GM21381 (cell line): ENCODE results near the gene CCDC30.
"Not testable (repeated sequence)": the region's sequence is repeated elsewhere in the genome, so short reads cannot be mapped to it uniquely, and the experiment has no call there.

Experiments used
- ATAC-seq: cut with Tn5 transposase; IDR thresholded peaks from one replicate; pipeline ENCODE4 v1.9.1; 2021; ENCODE audit warnings: mild to moderate bottlenecking, moderate library complexity; ENCODE audit not compliant: unreplicated experiment

CCDC30 gene

DNA sequence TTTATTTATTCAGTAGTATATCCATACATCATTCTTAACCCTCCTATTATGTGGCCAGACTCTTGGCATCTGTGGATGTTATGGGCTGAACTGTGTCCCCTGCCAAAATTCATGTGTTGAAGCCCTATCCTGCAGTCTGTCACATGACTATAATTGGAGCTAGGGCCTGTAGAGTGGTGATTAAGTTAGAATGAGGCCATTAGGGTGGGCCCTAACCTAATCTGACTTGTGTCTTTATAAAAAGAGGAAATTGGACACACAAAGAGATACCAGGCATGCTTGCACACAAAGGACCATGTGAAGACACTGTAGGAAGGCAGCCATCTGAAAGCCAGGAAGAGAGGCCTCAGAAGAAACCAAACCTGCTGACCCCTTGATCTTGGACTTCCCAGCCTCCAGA is 13.8 kb upstream of the CCDC30 start:
- ATAC-seq: no peak

DNA sequence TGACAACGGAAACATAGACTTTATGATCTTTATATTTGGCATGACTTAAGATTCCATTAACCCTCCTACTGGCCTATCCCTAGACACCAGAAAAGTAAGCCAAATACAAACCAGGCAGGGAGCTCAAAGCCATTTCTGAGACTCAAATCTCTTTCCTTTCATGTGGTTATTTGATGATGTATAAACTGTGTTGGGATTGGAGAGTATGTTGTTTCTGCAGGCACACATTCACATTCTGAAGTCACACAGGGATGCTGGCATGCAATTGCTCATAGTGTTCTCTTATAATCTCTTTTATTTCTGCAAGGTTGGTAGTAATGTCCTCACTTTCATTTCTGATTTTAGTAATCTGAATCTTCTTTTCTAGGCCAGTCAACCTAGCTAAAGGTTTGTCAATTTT is 13.0 kb upstream of the CCDC30 start:
- ATAC-seq: no peak

DNA sequence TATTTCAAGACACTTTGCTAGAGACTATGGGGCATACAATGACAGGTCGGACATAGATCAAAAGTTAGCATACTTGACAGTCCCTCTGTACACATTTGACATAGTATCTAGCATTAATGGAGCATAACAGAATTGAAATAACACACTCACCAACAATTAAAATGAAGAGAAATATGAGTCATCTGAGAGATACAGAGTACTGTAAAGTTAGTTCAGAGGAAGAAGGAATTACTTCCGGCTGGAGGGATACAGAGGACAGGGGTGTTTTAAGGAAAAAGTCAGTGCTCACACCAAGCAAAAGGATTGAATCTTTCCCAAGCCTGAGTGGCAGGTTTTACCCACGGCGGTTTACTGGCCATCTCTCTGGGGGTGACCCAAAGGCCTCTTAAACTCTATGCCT is 9.7 kb upstream of the CCDC30 start:
- no peak for ATAC-seq

DNA sequence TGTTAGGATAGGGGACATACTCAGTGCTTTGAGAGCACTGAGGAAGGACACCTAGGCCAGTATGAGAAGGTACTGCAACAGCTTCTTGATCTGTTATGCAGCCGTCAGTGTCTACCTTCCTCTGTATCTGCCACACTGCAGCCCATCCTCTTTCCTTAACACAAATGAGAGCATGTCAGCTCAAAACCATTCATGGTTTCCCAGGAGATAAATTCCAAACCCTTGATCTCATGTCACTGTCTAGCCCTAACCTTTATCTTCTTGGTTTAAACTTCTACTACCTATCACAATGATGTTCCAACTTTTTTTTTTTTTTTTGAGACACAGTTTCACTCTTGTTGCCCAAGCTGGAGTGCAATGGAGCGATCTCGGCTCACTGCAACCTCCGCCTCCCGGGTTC is 8.7 kb upstream of the CCDC30 start:
- ATAC-seq: no peak

DNA sequence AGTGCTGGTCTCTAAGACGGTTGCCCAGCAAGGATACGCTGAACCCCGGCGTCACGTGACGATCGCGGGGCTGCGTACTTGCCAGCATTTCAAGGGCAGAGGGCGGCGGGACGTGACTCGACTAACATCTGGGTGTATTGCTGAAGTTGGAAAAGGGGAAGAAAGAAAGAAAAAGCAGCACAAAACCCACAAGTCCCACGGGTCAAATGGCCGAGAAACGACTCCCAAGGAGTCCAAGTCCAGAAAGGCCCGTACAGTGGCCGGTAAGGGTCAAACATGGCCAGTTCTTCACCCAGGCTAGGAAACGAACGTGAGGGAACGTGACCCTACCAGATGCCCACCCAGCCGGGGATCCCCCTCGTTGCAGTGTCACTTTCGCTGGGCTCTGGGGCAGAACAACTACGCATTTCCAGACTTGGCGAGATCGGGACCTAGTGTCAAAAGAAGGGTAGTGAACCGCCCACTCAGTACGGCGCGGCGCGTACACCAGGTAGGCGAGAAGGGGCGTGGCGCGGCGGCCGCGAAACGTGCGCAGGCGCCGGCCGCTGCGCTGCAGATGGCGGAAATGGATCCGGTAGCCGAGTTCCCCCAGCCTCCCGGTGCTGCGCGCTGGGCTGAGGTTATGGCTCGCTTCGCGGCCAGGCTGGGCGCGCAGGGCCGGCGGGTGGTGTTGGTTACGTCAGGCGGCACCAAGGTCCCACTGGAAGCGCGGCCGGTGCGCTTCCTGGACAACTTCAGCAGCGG is 6.9 kb upstream of the CCDC30 start, which contains the start of the genes PPCS and ZMYND12:
TSS of gene PPCS (plus strand) at position 534 of the 744 bp plus-strand sequence. CDS start at position 557, 23 bp downstream.
TSS of gene ZMYND12 (minus strand) at position 13 of the 744 bp plus-strand sequence. CDS start 25 bp downstream, outside the sequence.
- peak; percentile 87 for ATAC-seq

DNA sequence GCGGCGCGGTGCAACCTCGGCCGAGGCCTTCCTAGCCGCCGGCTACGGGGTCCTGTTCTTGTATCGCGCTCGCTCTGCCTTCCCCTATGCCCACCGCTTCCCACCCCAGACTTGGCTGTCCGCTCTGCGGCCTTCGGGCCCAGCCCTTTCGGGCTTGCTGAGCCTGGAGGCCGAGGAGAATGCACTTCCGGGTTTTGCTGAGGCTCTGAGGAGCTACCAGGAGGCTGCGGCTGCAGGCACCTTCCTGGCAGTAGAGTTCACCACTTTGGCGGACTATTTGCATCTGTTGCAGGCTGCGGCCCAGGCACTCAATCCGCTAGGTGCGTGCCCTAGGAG is 6.4 kb upstream of the CCDC30 start:
- peak; percentile 43 for ATAC-seq

DNA sequence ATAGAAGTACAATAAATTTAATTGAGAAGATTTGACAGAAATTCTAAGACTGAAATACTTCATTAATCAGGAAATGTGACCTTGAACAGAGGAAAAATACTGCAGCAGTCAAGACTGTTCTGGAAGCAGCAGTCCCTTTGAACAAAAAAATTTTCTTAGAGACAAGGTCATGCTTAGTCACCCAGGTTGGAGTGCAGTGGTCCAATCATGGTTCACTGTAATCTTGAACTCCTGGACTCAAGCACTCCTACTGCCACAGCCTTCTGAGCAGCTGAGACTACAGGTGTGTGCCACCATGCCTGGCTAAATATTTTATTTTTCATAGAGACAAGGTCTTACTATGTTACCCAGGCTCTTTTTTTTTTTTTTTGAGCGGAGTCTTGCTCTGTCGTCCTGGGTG is 1.9 kb upstream of the CCDC30 start:
- no peak for ATAC-seq

DNA sequence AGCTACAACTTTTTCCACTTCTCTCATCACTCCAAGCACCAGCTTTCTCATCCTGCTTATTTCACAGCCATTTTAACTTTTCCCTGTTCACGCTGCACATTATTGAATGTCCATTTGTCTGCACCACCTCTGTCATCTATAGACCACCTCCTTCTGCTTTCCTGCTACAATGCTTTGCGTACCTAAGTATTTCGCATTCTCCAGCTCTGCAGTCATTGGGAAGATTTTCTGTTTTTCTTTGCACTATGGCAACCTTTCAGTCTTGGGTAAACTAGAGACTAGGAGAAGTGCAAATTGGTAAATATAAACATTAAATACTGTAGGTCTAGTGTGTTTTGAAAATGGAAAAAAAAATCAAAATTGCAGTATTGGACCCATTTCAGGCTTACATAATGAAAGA is 835 bp downstream of the CCDC30 start:
- ATAC-seq: no peak

DNA sequence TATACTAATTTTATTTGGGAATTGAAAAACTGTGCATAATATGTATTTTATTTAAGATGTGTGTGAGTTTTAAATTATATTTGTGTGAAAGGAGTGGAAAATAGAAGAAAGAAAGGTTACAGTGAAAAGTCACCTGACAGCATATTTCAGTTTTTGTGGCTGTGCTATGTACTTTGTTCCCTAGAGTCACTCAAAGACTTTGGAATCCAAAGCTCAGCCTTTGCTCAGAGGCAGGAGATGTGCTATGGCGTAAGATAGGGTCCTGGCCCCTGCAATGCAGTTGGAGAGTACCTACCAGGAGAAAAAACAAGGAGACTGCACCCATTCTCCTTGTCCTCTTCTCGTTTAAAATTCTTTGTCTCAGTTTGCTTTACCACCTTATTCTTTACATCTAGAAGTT is 2.9 kb downstream of the CCDC30 start:
- ATAC-seq: no peak

DNA sequence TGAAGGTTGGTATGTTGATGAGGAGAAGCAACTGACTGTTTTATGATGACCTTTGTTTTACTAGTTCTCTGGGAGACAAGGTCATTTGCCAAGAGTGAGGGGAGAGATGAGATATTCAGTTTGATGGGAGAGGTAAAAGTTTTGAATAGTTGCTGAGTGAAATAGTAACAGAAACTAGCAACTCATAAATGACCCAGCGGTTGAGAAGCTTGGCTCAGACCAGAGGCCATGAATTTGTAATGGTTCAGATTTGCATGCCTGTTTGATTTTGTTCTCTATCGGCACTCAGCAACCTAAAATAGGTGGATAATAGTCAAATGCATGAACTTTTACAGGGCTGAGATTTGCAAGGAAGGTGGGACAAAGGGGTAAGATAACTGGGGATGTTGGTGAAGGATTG is 6.6 kb downstream of the CCDC30 start:
- no peak for ATAC-seq

DNA sequence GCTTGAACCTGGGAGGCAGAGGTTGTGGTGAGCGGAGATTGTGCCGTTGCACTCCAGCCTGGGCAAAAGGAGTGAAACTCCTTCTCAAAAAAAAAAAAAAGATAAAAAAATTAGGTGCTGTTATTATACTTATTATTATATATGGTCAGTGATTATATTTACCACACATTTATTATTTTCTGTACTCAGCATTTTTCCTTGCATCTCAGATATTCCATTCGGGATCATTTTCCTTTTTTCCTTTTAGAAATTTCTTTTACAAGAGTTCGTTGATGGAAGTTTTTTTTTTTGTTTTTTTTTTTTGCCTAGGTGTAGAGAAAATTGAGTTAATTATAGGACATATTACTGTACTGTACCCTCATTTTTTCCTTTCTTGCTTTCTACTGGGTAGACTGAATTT is 13.5 kb downstream of the CCDC30 start:
- no peak for ATAC-seq

DNA sequence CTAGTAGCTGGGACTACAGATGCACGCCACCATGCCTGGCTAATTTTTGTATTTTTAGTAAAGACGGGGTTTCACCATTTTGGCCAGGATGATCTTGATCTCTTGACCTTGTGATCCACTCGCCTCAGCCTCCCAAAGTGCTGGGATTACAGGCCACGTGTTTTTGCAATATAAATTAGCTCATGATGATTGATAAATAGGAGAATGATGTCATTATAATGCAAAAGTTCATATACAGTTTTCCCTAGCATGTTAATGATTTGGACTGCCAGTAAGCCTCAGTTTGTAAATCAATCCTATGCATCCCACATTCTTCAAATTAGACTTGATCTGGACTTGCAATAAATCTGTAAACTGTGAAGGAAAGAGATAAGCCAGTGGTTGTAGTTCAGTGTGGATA is 14.3 kb downstream of the CCDC30 start:
- not testable (repeated sequence) for ATAC-seq

DNA sequence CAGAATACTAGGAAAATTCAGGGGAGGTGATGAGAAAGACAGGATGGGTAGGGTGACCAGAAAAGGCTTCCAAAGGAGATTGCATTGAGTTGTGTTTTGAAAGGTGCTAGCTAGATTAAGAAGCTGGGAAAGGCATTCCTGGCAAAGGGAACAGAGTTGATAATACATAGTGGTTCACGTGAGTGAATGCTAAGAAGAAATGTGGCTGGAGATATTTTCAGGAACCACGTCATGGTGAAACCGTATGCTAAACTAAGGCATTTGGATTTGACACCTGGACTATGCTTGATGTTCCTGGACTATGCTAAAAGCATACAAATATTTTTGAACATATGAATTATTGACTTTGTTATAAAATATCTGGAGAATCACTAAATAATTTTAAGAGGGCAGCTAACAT is 14.7 kb downstream of the CCDC30 start:
- ATAC-seq: no peak

DNA sequence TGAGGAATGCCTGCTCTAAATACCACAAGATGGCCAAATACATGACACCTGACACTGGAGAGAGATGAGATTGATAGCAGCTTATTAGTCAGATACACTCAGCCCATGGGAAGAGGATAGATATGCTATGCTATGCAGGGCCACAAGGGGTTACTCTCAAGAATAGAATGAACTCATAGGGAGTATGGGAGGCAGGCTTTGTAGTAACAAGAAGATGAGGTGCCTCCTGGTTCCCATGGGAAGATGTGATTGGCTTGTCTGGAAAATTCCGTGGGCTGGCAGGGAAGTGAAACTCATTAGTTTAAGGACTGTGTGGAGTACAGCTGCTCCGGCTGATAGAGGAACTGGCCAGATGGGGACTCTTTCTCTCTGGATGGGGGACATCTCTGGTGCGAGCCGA is 16.5 kb downstream of the CCDC30 start:
- ATAC-seq: no peak

DNA sequence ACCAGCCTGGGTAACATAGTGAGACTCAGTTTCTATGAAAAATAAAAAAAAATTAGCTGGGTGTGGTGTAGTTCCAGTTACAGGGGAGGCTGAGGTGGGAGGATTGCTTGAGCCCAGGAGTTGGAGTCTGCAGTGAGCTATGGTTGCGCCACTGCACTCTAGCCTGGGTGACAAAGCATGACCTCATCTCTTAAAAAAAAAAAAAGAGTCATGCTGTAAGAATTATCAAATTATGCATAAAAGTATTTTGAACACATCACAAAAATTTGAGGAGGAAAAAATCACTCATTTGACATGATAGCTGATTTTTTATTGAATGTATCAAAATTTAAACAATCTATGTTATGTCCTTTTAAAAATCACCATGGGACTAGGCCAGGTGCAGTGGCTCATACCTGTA is 17.8 kb downstream of the CCDC30 start:
- no peak for ATAC-seq

DNA sequence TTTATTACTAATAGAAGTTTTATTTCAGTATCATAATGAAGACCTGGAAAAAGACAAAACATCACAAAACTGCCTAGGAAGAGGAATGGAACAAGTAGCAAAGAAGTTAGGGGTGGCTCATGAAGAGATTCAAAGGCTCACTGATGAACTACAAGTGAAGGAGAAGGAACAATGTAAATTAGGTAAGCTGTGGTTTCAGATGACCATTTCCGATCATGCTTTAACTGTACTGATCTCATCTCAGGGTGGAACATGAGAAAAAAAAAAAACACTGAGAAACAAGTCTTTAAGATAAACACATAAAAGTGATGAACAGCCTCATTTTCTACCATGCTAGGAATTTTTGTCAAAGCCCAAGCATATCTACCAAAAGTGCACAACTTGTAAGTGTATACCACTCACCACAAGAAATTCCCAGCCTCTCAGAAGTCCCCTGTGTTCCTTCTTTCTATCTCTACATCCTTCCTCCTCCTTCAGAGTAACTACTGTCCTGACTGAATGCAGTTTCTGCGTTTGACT is 19.6 kb downstream of the CCDC30 start:
- ATAC-seq: no peak

DNA sequence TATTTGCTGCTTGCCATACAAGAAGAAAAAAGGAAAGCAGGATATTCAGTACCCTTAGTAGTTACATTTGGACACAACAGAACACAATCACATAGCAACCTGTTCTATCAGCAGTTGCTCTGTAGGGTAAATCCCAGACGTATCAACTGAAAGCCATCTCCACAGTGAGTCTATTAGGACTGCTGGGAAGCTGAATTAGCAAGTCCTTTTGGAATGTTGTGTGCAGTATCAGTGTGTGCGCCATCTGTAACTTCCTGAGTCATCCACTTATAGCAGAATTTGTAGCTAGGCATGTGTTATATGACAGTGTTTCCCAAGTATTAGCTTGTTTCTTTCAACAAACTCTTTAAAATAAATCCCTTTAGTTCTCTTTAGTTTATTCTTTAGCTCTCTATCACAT is 21.3 kb downstream of the CCDC30 start:
- no peak for ATAC-seq

DNA sequence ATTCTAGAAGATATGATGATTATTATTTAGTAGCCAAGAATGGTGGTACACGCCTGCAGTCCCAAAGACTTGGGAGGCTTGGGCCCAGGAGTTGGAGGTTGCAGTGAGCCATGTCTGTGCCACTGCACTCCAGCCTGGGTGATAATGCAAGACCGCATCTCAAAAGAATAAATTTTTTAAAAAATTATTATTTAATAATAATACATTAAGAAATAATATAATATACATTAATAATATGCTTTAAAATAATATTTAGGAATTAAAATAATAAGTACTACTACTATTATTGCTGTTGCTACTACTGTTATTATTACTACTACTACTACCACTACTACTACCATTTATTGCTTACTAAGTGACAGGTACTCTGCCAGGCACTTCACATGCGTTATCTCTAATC is 27.2 kb downstream of the CCDC30 start:
- no peak for ATAC-seq

DNA sequence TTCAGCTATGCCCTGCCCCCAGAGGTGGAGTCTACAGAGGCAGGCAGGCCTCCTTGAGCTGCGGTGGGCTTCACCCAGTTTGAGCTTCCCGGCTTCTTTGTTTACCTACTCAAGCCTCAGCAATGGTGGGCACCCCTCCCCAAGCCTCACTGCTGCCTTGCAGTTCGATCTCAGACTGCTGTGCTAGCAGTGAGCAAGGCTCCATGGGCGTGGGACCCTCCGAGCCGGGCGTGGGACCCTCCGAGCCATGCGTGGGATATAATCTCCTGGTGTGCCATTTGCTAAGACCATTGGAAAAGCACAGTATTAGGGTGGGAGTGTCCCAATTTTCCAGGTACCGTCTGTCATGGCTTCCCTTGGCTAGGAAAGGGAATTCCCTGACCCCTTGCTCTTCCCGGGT is 38.9 kb downstream of the CCDC30 start:
- not testable (repeated sequence) for ATAC-seq

DNA sequence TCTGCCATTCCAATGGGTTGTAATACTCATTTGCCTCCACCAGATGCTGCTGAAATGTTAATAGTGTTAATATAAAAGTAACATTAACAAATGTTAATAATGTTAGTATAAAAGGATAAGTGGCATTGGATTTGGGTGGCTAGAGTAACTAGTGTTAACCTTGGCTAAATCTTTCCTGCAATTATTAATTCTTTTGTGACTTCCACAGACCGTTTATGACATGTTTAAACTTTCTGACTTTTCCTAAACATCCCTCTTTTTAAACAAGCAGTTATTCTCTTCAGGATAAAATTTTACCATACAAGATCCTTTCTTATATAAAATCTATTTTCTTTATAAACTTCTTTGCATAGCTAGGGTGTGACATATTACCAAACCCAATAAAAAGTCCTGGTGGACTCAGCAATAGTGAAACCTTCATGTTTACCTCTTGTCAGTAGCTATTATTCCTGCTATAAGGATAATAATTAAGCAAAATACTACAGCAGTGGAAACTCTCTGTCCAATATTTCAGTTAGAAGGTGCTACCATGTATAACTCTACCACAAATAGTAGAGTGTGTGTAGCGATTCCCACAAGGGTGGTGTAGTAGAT is 41.5 kb downstream of the CCDC30 start:
- ATAC-seq: no peak

DNA sequence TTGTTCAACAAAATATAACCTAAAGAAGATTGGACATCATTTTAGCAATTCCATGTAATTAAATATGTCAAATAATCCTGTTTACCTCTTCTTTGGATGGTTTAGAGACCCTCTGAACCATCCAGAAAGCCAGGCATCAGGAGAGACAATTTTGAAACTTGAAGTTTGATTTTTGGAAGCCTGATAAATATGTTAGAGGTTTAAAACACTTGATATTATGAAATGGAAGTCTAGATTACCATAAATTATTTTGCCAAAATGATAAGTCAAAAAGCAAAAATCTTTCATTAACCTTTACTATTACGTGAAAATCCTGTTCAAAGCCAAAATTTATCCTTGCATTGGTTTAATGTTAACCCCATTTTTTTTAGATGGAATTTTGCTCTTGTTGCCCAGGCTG is 43.5 kb downstream of the CCDC30 start:
- no peak for ATAC-seq

DNA sequence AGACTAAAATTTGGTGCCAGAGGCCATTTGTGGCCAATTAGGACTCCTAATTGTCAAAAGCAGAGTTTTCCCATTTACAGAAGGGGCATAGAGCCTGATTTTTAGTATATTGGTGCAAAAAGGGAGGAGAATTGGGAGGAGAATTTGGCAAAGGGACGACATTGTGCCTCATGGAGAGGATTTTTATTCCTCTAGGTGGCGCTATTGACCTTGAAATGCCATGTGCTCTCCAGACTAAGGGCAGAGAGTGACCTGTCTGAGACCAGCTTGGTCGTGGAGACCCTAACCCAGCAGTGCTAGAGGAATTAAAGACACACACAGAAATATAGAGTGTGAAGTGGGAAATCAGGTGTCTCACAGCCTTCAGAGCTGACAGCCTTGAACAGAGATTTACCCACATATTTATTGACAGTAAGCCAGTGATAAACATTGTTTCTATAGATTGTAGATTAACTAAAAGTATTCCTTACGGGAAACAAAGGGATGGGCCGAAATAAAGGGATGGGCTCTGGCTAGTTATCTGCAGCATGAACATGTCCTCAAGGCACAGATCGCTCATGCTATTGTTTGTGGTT is 48.6 kb downstream of the CCDC30 start:
- ATAC-seq: not testable (repeated sequence)
